NOMO-1 treated with DMSO at 0.1 percent for 48 hours (cell line): ENCODE results near the gene EPB41.

Experiments
- DNase-seq: peaks from one replicate; lab custom pipeline; 2025; ENCODE audit not compliant: unreplicated experiment; lab: John Stamatoyannopoulos, UW

Gene EPB41

GRCh38 chr1:28973596-28974421 lies 59.4 kb downstream of the EPB41 start:
- peak; percentile 29 for DNase-seq

DNA sequence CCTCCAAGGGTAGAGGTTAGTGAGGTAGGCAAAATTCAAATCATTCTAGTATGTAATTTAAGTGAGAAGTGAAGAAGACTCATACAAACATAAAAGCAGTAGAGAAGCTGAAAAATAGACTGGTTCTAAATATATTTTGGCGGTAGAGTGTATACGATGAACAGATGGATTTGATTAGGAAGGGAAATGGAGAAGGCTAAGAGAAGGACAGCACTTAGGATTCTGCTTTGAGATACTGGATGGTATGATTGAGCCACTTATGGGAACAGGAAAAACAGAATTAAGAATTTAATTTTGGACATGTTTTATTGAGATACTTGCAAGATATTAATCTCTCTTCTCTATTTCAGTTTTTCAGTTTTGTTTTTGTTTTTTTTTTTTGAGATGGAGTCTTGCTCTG lies 60.1 kb downstream of the EPB41 start:
- no peak for DNase-seq

GRCh38 chr1:28976248-28976647 lies 61.9 kb downstream of the EPB41 start:
- no peak for DNase-seq

GRCh38 chr1:28981210-28981609 lies 66.8 kb downstream of the EPB41 start:
- no peak for DNase-seq

DNA sequence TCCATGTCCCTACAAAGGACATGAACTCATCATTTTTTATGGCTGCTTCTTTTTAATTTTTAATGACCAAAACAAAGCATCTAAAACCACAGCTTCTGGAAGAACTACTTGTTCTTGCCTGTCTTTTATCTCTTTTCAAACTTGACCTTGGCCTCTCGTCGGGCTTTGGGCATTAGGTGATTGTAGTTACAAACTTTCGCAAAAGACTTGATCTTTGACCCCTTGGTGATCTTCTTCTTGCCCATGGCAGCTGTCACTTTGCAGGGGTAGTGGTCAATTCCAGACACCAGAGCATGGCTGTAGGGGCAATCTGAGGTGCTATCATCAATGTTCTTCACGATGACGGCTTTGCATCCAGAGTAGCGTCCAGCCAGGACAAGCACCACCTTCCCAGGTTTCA lies 67.8 kb downstream of the EPB41 start:
- no peak for DNase-seq

DNA sequence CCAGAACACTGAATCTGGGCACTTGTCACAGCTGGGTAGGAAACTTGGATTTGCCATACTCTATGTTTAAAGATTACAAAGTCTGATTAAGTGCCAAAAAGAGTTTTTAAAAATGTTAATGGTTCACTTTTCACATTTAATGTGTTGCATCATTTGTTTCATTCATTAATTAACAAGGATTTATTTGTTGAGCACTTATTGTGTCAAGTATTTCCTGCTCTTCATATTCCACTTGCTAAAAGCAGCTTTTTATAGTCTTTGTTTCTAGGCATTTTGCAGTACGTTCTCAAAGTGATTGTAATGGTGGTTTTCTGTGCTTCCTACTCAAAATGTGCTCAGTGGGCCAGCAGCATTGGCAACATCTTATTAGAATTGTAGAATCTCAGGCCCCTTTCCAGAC lies 68.7 kb downstream of the EPB41 start:
- DNase-seq: no peak

DNA sequence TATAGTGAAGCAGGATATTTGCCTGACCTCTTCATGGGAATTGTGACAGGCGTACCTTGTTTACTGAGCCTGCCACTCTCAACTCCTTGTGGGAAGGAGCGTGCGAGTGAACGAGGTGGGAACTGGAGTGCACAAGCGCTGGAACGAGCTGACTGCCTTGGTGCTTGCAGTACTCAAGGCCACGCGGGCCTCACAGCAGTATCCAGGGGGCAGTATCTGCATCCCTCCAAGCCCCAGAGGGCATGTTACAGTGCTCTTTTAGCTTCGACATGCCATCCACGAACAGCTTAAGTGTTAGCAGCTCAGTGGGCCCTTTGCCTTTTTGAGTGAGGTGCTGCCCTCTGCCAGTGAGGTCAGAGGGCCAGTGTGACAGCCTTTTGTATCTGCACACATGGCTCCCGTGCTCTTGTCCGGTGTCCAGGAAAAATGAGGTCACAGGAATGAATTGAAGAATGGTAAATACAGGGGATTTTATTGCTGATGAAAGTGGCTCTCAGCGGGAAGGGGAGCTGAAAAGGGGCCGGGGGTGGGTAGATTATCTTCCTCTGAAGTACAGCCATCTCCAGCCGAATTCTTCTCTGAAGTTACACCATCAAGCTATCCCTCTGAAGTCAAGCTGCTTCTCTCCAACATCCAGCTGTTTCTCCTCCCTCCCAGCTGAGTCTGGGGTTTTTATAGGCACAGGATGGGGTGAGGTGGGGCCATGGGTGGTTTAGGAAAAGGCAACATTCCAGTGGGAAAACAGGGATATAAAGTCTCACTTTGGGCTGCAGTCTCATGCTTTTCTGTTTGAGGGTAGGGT lies 69.3 kb downstream of the EPB41 start:
- DNase-seq: no peak

DNA sequence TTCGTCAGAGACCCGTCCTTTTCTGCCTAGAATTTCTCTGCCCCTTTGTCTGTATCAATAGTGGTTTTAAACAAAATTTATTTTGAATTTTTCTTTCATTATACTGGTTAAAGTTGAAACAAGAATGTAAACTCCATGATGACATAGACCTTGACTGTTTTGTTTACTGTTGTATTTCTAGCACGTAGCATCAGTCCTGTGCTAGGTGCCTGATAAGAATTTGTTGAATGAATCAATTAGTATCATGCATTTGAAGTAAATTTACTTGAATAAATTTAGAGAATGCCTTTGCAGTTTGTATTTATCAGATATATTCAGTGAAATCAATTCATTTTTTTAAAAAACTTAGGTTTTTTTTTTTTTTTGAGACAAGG lies 69.9 kb downstream of the EPB41 start:
- no peak for DNase-seq

- DNase-seq: no peak
These were observed 71.1 kb downstream of the EPB41 start for GRCh38 chr1:28985427-28985826.

DNA sequence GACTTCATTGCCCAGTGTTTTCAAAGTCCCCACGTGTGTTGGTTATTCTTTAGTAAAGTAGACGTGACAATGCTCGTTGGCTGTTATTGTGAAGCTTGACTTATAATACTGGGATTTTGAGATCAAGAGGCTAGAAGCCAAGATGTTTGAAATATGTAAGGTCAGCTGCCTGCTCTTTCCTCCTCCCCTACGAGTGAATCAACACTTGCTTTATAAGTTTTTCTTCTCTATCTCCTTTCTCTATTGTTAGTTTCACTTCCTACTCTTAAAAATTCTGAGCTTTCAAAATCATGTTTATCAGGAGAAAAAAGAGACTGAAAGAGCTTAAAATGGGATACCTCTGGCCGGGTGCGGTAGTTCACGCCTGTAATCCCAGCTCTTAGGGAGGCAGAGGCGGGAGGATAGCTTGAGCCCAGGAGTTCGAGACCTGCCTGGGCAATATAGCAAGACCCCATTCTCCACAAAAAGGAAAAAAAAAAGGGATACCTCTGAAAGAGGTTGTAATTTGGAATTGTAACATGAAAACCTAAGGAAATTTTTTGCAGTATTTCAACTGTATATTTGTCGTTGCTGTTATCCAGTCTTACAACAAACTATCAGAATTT lies 72.0 kb downstream of the EPB41 start:
- DNase-seq: peak; percentile 87

GRCh38 chr1:29002792-29003191 lies 88.4 kb downstream of the EPB41 start:
- no peak for DNase-seq

DNA sequence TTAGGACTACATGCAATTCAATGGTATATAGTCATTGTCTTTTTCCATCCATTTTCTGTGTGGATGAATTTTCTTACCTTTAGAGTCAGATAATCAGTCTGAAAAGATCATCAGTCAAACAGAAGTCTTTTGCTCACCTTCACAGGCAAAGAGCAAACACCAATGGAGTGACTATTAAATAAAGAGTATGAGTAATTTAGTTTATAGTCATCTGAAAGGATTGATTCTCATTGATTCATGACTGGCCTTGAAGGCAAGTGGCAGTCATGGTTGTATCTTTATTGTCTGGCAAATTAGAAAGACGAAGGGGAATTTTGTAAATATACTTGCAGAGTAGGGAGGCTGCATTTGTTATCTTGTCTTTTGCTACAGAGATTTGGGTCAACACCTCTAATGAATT lies 89.9 kb downstream of the EPB41 start:
- no peak for DNase-seq

- DNase-seq: no peak
These were observed 90.4 kb downstream of the EPB41 start for GRCh38 chr1:29004798-29005197.

- no peak for DNase-seq
These were observed 97.4 kb downstream of the EPB41 start for GRCh38 chr1:29011775-29012174.

DNA sequence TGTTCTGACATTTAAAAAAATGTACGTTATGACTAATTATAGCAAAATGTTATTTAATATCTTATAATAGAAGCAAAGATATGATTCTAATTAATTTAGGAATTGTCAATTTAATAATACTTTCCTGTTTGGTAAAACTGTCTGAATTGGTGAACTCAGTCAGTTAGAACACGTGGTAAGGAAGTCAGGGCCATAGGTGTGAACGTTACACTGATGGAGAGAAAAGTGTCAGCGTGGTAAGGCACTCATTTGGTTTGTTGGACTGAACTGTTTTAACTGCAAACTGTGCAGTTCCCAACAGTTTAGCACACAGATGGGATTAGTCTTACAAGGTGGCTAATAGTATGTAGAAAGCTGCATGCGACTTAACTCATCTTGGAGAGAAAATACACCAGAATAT lies 102.9 kb downstream of the EPB41 start:
- DNase-seq: no peak

GRCh38 chr1:29017975-29018712 lies 103.8 kb downstream of the EPB41 start:
- no peak for DNase-seq

DNA sequence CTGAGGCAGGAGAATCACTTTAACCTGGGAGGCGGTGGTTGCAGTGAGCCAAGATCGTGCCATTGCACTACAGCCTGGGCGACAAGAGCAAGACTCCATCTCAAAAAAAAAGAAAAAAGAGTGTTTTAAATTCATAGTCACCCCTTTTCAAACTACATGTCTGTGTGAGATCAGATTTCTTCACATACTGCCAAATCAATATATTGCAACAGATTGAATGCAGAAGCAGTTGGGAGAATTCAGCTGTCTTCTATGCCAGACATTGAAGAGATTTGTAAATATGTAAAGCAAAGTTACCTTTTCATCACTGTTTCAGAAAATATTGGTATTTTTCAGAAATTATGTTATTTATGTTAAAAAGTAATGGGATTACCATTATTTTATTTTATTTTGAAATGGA lies 108.3 kb downstream of the EPB41 start:
- DNase-seq: no peak

DNA sequence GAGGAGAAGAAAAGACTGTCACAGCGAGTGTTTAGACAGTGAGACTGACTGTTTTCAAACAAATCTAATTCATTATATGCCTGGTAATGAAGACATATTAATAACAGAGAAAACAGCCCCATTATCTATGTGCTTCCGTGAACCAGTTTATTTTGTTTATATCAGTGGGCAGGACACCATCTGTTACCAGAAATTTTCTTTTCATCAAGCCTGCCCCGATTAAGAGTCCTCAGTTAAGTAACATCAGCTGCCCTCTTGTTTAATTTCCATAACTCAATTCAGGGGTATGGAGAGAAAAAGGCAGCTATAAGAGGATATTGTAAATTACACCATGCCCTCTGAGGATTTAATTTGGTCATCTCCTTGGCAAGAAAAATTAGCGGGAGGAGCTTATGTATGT lies 115.3 kb downstream of the EPB41 start:
- DNase-seq: no peak

- no peak for DNase-seq
These were observed 118.5 kb downstream of the EPB41 start for GRCh38 chr1:29032841-29033240.

- peak; percentile 41 for DNase-seq
These were observed 119.6 kb downstream of the EPB41 start for GRCh38 chr1:29033829-29034466.
